Mammary epithelial cell (primary cell): ENCODE results near the gene CST3.

Source experiments
- EZH2 ChIP-seq: IDR thresholded peaks from 2 replicates; pipeline ENCODE4 v1.6.1; 2012; ENCODE audit warnings: low read length, inconsistent platforms, borderline replicate concordance
- TF ChIP-seq, protein P1 (sequence below), 2 donors: IDR thresholded peaks in 1 of 2; conservative IDR thresholded peaks in 1 of 2; 2 replicates each; pipeline ENCODE4 v1.5.1; 2011 to 2012; ENCODE audit warnings: inconsistent platforms in 2 of 2, low read length in 2 of 2, mild to moderate bottlenecking in 2 of 2, control low read depth in 1 of 2, low read depth in 1 of 2; ENCODE audit not compliant: insufficient read depth in 1 of 2; ENCODE audit errors: extremely low read depth in 1 of 2

GRCh38 chr20:23668477-23668951 lies 30.8 kb upstream of the CST3 start:
- TF ChIP-seq, protein P1, sequence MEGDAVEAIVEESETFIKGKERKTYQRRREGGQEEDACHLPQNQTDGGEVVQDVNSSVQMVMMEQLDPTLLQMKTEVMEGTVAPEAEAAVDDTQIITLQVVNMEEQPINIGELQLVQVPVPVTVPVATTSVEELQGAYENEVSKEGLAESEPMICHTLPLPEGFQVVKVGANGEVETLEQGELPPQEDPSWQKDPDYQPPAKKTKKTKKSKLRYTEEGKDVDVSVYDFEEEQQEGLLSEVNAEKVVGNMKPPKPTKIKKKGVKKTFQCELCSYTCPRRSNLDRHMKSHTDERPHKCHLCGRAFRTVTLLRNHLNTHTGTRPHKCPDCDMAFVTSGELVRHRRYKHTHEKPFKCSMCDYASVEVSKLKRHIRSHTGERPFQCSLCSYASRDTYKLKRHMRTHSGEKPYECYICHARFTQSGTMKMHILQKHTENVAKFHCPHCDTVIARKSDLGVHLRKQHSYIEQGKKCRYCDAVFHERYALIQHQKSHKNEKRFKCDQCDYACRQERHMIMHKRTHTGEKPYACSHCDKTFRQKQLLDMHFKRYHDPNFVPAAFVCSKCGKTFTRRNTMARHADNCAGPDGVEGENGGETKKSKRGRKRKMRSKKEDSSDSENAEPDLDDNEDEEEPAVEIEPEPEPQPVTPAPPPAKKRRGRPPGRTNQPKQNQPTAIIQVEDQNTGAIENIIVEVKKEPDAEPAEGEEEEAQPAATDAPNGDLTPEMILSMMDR (conservative IDR thresholded peaks at IDR 0.05 in 1 of 2, IDR thresholded peaks at IDR 0.05 in 1 of 2; ENCODE audit: extremely low read depth in 1 of 2, insufficient read depth in 1 of 2, low read depth in 1 of 2, low read length in 2 of 2) = peak; percentile 81 to 86
- no peak for TF ChIP-seq EZH2
